HG03575 (cell line): ENCODE results near the gene PTGES2.
"Not testable (repeated sequence)": the region's sequence is repeated elsewhere in the genome, so short reads cannot be mapped to it uniquely, and the experiment has no call there.

ENCODE experiments used
- ATAC-seq: cut with Tn5 transposase; IDR thresholded peaks from one replicate; pipeline ENCODE4 v1.9.1; 2021; ENCODE audit not compliant: unreplicated experiment, insufficient number of reproducible peaks, low FRiP score; ENCODE audit errors: extremely low read depth

The PTGES2 gene

GRCh38 chr9:128073253-128073886 lies 54.2 kb downstream of the PTGES2 start:
- ATAC-seq, result no peak

GRCh38 chr9:128072144-128073021 lies 55.1 kb downstream of the PTGES2 start:
- no peak for ATAC-seq

- not testable (repeated sequence) for ATAC-seq
Observed at GRCh38 chr9:128071475-128071874, 56.1 kb downstream of the PTGES2 start.

GRCh38 chr9:128070874-128071273 lies 56.7 kb downstream of the PTGES2 start:
- no peak for ATAC-seq
